Suprapubic skin (tissue), 4 donors: ENCODE measurements around the gene MRPS18A. TPM values are rescaled to one million over a fixed set of nuclear protein-coding genes. Genes with fewer than 3 reads are reported as not detected.
A peak's percentile ranks its signal among the peaks of the same experiment; 100 is the strongest.

Experiments
- DNase-seq, 2 donors: peaks; one replicate each; pipeline ENCODE4 v3.0.0-alpha.2; 2019; ENCODE audit warnings: low spot score in 2 of 2
- H3K27ac ChIP-seq: fragments of 200-600 bp; sonication (generic); one replicate; pipeline ENCODE4 v1.5.1; 2019
- H3K27me3 ChIP-seq: fragments of 200-600 bp; sonication (generic); one replicate; pipeline ENCODE4 v1.5.1; 2019
- H3K36me3 ChIP-seq: fragments of 200-600 bp; sonication (generic); one replicate; pipeline ENCODE4 v1.5.1; 2019
- H3K4me1 ChIP-seq: fragments of 200-600 bp; sonication (generic); one replicate; pipeline ENCODE4 v1.5.1; 2019
- H3K4me3 ChIP-seq: fragments of 200-600 bp; sonication (generic); one replicate; pipeline ENCODE4 v1.5.1; 2019; ENCODE audit warnings: mild to moderate bottlenecking
- H3K9me3 ChIP-seq: fragments of 200-600 bp; sonication (generic); one replicate; pipeline ENCODE4 v1.5.1; 2019
- CTCF ChIP-seq, 2 donors: fragments of 200-600 bp in 1 of 2; fragments of 450-650 bp in 1 of 2; sonication (generic) in 1 of 2; IDR thresholded peaks; one replicate each; pipeline ENCODE4 v1.5.1; 2016 to 2019; ENCODE audit warnings: antibody characterized with exemption in 2 of 2, mild to moderate bottlenecking in 1 of 2, moderate library complexity in 1 of 2
- EP300 ChIP-seq: sonication (generic); formaldehyde crosslinking; IDR thresholded peaks from one replicate; pipeline ENCODE4 v1.6.1; 2017; ENCODE audit warnings: antibody characterized with exemption
- POLR2A ChIP-seq, 2 donors: fragments of 450-650 bp; IDR thresholded peaks; one replicate each; pipeline ENCODE4 v1.6.1; 2017; ENCODE audit warnings: antibody characterized with exemption in 2 of 2, mild to moderate bottlenecking in 2 of 2, moderate library complexity in 2 of 2
- POLR2AphosphoS5 ChIP-seq, 3 donors: sonication (generic); formaldehyde crosslinking; IDR thresholded peaks; one replicate each; pipeline ENCODE4 v1.6.1; 2017; ENCODE audit warnings: antibody characterized with exemption in 3 of 3
- WGBS: methylation state at CpG from one replicate; pipeline ENCODE4 v1.1.5; 2018; 5-methylcytosine and 5-hydroxymethylcytosine counted together
- total RNA-seq, 4 donors: library from RNA; depleted of rRNA; stranded (reverse); fragments of >200 nt; gene quantifications; one replicate each; pipeline ENCODE4 v1.1.0, GENCODE V29; 2016

MRPS18A gene
- total RNA-seq, 4 donors from 2014 or later: 43.6 to 59.0 (median 48.6) TPM

DNA sequence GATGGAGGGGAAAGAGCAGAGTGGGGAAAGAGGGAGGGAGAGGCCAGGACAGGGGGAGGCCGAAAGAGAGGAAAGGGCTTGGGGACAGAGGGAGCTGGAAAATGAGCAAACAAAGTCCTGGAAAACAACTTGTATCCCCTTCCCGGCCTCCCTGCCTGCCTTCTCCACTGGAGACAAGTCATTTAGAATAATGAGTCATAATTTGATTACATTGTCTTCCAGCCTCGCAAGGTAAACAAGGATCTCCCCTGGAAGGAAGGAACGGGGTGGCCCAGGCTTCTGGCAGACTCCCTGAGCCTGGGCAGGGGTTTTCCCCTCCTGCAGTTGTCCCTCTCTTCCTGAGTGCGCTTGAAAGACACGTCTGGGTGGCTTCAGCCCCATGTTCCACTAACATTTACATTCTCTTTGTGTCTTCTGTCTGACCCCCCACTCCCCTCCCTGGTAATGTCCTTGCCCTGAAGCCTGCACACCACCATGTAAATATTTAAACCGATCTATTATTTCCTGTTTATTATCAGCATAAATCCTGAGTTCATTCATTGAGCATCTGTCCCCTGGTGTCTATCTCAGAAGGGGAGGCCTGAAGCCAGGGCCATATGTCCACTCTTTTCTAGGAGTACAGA lies 12.1 kb upstream of the MRPS18A start:
- TF ChIP-seq POLR2AphosphoS5 (IDR thresholded peaks at IDR 0.05) (no peak), POLR2A (IDR thresholded peaks at IDR 0.05) (no peak), CTCF (IDR thresholded peaks at IDR 0.05) (no peak), EP300 (no peak)
- Histone ChIP-seq H3K4me3 (no peak overlapping the region), H3K27me3 (no peaks in the 10 kb centered on the region), H3K4me1 (peaks cover 39% of the 10 kb centered on the region), H3K27ac (no peak overlapping the region), H3K9me3 (no peaks in the 10 kb centered on the region), H3K36me3 (no peaks in the 10 kb centered on the region)
- 66% methylated on average over 7 of the region's 7 CpGs for WGBS
- DNase-seq: no peak

DNA sequence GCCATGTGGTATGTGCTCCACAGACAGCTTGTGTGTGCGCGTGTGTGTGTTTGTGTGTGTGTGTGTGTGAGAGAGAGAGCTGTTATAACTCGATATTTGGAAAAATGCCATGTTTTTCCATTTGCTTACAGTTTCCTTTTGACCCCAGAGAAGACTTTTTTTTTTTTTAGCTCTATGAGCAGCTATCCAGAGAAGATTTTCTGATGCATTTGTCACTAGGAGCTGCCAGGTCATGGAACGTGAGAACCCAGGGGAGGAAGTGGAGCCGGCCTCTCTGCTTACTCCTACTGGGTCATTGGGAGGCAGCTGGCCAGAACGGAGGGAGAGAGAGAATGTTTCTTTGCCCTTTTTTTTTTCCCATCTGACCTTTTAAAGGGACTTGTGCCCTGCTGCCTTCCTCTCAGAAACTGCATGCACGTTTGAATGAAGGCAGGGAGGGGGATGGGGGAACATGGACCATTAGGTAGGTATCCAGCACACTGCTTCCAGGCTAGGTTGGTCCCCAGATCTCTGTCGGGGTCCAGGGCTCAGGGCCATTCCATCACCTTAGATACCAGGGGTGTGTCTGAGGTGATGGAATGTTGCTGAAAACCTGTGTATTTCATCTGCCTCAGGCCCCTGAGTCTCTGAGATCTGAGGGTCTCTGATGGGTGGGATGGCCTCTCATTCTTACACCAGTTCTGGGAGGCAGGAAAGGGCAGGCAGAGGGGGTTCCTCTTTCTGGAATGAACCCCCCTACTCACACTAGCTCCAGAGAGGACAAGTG lies 11.2 kb upstream of the MRPS18A start:
- no peak for DNase-seq
- H3K36me3 ChIP-seq: no peaks in the 10 kb centered on the region
- H3K4me1 ChIP-seq: peaks cover 39% of the 10 kb centered on the region
- TF ChIP-seq EP300 (no peak), POLR2A (IDR thresholded peaks at IDR 0.05) (no peak), POLR2AphosphoS5 (IDR thresholded peaks at IDR 0.05) (no peak), CTCF (IDR thresholded peaks at IDR 0.05) (no peak)
- H3K4me3 ChIP-seq: no peak overlapping the region
- no peaks in the 10 kb centered on the region for H3K9me3 ChIP-seq
- no peak overlapping the region for H3K27ac ChIP-seq
- 39% methylated on average over 8 of the region's 8 CpGs for WGBS
- no peaks in the 10 kb centered on the region for H3K27me3 ChIP-seq

- H3K4me3 ChIP-seq: no peak overlapping the region
Observed at GRCh38 chr6:43697421-43697820, 9.8 kb upstream of the MRPS18A start.

DNA sequence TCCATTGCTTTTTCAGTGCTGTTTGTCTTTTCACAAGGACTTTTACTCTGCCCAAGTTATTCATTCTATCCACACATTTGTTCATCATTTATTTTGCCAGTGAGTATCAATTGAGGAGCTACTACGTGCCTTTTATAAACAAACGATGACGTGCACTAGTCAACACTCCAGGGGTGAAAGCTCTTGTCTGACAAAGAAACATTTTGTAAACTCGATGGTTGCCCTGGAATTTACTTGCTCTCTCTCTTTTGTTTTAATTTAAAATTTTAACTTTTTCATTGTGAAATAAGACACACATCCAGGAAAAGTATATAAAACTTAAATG lies 8.3 kb upstream of the MRPS18A start:
- peaks cover 18% of the 10 kb centered on the region for H3K27me3 ChIP-seq
- no peak for DNase-seq
- no peak overlapping the region for H3K4me3 ChIP-seq
- H3K9me3 ChIP-seq: no peaks in the 10 kb centered on the region
- H3K36me3 ChIP-seq: no peaks in the 10 kb centered on the region
- H3K4me1 ChIP-seq: peaks cover 19% of the 10 kb centered on the region
- WGBS: 72% methylated on average over 4 of the region's 4 CpGs
- TF ChIP-seq POLR2A (IDR thresholded peaks at IDR 0.05) (no peak), EP300 (no peak)
- peak overlapping the region; percentile 27 for H3K27ac ChIP-seq

More at GRCh38 chr6:43697421-43697820, 9.8 kb upstream of the MRPS18A start:
- WGBS: 93% methylated on average over 3 of the region's 3 CpGs
- no peak for TF ChIP-seq POLR2AphosphoS5 (IDR thresholded peaks at IDR 0.05)
- TF ChIP-seq EP300: no peak
- no peak for TF ChIP-seq POLR2A (IDR thresholded peaks at IDR 0.05)
- no peak for TF ChIP-seq CTCF (IDR thresholded peaks at IDR 0.05)
- DNase-seq: no peak
- Histone ChIP-seq H3K36me3 (no peaks in the 10 kb centered on the region), H3K27me3 (peaks cover 9% of the 10 kb centered on the region), H3K27ac (no peak overlapping the region), H3K4me1 (peaks cover 28% of the 10 kb centered on the region), H3K9me3 (no peaks in the 10 kb centered on the region)

- TF ChIP-seq EP300 (no peak), CTCF (IDR thresholded peaks at IDR 0.05) (no peak), POLR2A (IDR thresholded peaks at IDR 0.05) (no peak), POLR2AphosphoS5 (IDR thresholded peaks at IDR 0.05) (no peak)
- H3K36me3 ChIP-seq: no peaks in the 10 kb centered on the region
- no peak overlapping the region for H3K4me3 ChIP-seq
- H3K27ac ChIP-seq: peak overlapping the region; percentile 20
- 70% methylated on average over 8 of the region's 9 CpGs for WGBS
- no peaks in the 10 kb centered on the region for H3K9me3 ChIP-seq
- DNase-seq: no peak
- peaks cover 18% of the 10 kb centered on the region for H3K27me3 ChIP-seq
- peaks cover 19% of the 10 kb centered on the region for H3K4me1 ChIP-seq
Observed at GRCh38 chr6:43695215-43695966, 7.8 kb upstream of the MRPS18A start.
